Measurements from ENCODE around the gene TMED1. TPM values are rescaled to one million over a fixed set of nuclear protein-coding genes. Genes with fewer than 3 reads are reported as not detected.
"Not testable (repeated sequence)": the region's sequence is repeated elsewhere in the genome, so short reads cannot be mapped to it uniquely, and the experiment has no call there.

Gene TMED1
- total RNA-seq, 1 donor from 2014 or later = 23.5 TPM

DNA sequence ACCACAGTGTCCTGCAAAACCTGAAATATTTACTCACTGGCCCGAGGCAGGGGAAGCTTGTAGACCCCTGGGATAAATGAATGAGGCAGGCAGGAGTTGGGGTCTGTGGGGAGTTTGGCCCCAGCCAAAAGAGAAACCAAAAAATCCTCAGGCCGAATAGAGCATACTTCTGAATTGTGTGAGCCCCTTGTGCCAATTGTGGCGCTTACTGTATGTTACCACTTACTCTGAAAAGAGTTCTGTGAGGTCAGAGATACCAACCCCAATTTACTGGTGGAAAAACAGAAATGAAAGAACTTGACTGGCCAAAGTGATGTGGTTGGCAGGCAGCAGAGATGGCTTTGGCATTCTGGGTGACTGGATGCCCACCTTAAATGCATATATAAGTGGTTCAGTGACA, 42.2 kb upstream of the TMED1 start:
- TF ChIP-seq, protein P1, sequence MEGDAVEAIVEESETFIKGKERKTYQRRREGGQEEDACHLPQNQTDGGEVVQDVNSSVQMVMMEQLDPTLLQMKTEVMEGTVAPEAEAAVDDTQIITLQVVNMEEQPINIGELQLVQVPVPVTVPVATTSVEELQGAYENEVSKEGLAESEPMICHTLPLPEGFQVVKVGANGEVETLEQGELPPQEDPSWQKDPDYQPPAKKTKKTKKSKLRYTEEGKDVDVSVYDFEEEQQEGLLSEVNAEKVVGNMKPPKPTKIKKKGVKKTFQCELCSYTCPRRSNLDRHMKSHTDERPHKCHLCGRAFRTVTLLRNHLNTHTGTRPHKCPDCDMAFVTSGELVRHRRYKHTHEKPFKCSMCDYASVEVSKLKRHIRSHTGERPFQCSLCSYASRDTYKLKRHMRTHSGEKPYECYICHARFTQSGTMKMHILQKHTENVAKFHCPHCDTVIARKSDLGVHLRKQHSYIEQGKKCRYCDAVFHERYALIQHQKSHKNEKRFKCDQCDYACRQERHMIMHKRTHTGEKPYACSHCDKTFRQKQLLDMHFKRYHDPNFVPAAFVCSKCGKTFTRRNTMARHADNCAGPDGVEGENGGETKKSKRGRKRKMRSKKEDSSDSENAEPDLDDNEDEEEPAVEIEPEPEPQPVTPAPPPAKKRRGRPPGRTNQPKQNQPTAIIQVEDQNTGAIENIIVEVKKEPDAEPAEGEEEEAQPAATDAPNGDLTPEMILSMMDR (IDR thresholded peaks at IDR 0.05) = no peak
- intact Hi-C loops (cut with DNase I) = no loop called here
- DNase-seq (no peak), ATAC-seq (no peak)
- Histone ChIP-seq H3K27me3 (ENCODE audit: low read depth) (no peaks in the 10 kb centered on the region), H3K36me3 (no peaks in the 10 kb centered on the region), H3K4me1 (peaks cover 23% of the 10 kb centered on the region), H3K9me3 (no peaks in the 10 kb centered on the region), H3K4me3 (no peak overlapping the region), H3K27ac (no peak overlapping the region)

DNA sequence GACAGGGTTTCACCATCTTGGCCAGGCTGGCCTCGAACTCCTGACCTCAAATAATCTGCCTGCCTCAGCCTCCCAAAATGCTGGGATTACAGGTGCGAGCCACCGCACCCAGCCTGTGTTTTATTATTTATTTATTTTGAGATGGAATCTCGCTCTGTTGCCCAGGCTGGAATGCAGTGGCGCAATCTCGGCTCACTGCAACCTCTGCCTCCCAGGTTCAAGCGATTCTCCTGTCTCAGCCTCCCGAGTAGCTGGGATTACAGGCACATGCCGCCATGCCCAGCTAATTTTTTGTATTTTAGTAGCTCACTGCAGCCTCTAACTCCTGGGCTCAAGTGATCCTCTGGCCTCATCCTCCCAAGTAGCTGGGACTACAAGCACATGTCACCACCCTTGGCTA, 41.6 kb upstream of the TMED1 start:
- ATAC-seq; intact Hi-C loops (cut with DNase I): not testable (repeated sequence)
- H3K4me1 ChIP-seq = peaks cover 30% of the 10 kb centered on the region

DNA sequence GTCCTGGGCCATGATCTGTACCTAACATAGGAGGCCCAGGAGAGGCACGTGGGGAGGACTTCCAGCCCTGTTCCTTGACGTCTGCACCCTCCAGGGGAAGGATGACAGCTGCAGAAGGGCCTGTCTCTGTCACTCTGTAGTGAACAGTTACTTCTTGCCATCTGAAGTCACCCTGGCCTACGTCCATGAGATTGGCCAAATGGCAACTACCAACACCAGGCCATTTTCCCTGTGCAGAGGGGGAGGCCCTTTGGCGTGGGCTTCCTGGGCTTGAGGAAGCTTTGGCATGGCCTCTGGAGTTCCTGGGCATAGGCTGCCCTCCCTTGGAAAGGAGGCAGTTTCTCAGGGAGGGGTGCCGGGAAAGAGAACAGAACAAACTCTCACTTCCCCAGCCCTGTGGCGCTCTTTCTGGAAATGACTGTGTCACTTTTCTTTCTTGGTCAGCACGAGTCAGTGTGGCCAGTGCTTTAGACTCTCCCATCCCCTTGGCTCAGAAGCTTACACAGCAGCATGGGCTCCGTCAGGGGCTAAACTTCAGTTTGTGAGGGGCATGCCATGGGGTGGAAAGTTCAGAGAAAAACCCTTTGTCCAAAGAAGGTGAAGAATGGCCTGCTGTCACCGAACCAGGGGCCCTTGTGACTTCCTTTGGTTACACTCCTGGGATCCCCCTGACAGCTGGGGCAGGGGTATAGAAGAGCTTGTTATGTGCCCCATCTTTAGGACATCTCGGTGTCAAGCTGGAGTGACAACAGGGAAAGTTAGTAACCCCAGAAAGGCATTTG, 40.6 kb upstream of the TMED1 start:
- Histone ChIP-seq H3K27ac (peak overlapping the region; percentile 33), H3K36me3 (no peaks in the 10 kb centered on the region), H3K27me3 (ENCODE audit: low read depth) (no peaks in the 10 kb centered on the region), H3K4me3 (no peak overlapping the region), H3K9me3 (no peaks in the 10 kb centered on the region), H3K4me1 (peaks cover 33% of the 10 kb centered on the region)
- TF ChIP-seq, protein P1 (IDR thresholded peaks at IDR 0.05) = no peak
- DNase-seq (no peak), ATAC-seq (peak in 1 of 2 donors; percentile 31)
- intact Hi-C loops (cut with DNase I) = no loop called here

More for the DNA sequence above, 41.6 kb upstream of the TMED1 start:
- not testable (repeated sequence) for H3K9me3 ChIP-seq; H3K4me3 ChIP-seq; DNase-seq; H3K27me3 ChIP-seq (ENCODE audit: low read depth); H3K36me3 ChIP-seq; H3K27ac ChIP-seq

DNA sequence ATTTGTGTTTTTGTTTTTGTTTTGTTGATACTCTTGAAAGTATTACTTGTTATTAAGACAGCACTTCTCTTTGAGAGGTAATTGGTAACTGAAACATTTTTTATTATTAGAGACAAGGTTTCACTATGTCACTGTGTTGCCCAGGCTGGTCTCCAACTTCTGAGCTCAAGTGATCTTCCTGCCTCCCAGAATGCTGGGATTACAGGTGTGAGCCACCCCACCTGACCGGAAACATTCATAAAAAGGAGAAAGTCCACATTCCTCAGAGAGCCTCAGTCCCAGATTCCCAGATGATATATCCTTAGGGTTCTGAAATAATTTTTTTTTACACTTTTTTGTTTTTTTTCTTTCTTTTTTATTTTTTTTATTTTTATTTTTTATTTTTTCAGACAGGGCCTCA, 38.0 kb upstream of the TMED1 start:
- Histone ChIP-seq H3K36me3 (no peaks in the 10 kb centered on the region), H3K9me3 (no peaks in the 10 kb centered on the region), H3K4me1 (peaks cover 33% of the 10 kb centered on the region), H3K27ac (no peak overlapping the region), H3K27me3 (ENCODE audit: low read depth) (no peaks in the 10 kb centered on the region), H3K4me3 (no peak overlapping the region)
- intact Hi-C loops (cut with DNase I) = no loop called here
- DNase-seq (no peak), ATAC-seq (no peak)
- TF ChIP-seq, protein P1 (IDR thresholded peaks at IDR 0.05) = no peak

DNA sequence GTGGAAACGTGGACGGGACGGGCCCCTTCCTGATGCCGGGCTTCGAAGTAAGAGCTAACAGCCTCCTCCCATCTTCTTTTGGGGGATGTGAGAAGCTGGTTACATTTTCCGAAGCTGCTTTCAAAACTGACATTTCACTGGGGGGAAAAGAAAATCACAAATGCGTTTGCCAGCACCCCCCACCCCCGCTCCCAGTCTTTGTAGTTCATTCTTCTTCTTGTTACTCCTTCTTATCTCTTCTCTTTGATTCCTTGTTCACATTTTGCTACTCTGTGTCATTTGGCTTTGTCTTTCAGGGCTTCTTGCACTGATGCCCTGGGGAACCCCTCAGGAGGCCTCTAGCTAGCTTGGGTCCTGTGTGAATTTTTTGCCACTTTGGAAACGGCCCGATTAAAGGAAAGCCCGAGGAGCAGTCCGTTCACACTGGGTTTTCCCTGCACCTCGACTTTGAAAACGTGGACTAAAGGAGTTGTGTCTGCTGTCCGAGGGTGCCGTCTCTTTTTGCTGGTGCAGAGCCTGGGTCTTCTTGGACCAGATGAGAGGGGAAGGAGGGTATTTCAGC, 36.6 kb upstream of the TMED1 start:
- H3K9me3 ChIP-seq = no peaks in the 10 kb centered on the region
- intact Hi-C loops (cut with DNase I) = no loop called here
- H3K4me3 ChIP-seq = peak overlapping the region; percentile 68
- peak overlapping the region; percentile 79 for H3K27ac ChIP-seq
- ATAC-seq (no peak), DNase-seq (no peak)
- H3K36me3 ChIP-seq = no peaks in the 10 kb centered on the region
- H3K27me3 ChIP-seq (ENCODE audit: low read depth) = no peaks in the 10 kb centered on the region
- H3K4me1 ChIP-seq = peaks cover 30% of the 10 kb centered on the region
- TF ChIP-seq, protein P1 (IDR thresholded peaks at IDR 0.05) = no peak
